ENCODE data around the gene KDM2A.
A peak's percentile ranks its signal among the peaks of the same experiment; 100 is the strongest.

Gene KDM2A

GRCh38 chr11:67285541-67286498, 166.8 kb downstream of the KDM2A start:
- DNase-seq (ENCODE audit: low read depth in 2 of 2) = no peak

GRCh38 chr11:67286621-67287333, 167.7 kb downstream of the KDM2A start:
- DNase-seq (ENCODE audit: low read depth in 2 of 2) = no peak

- no peak for DNase-seq (ENCODE audit: low read depth in 2 of 2)
Measured at GRCh38 chr11:67287355-67288197, 168.5 kb downstream of the KDM2A start.

- no peak for DNase-seq (ENCODE audit: low read depth in 2 of 2)
Measured at GRCh38 chr11:67288198-67288451, 169.1 kb downstream of the KDM2A start.

- peak; percentile 67 to 81 for DNase-seq (ENCODE audit: low read depth in 2 of 2)
Measured at GRCh38 chr11:67288452-67289225, 169.6 kb downstream of the KDM2A start.

GRCh38 chr11:67289226-67289650, 170.2 kb downstream of the KDM2A start, which contains the start of gene ANKRD13D:
ANKRD13D (plus strand) TSS chr11:67289303; CDS start chr11:67289461, 158 bp downstream.
- DNase-seq (ENCODE audit: low read depth in 2 of 2) = no peak

GRCh38 chr11:67289651-67290479, 170.8 kb downstream of the KDM2A start:
- DNase-seq (ENCODE audit: low read depth in 2 of 2) = no peak

GRCh38 chr11:67290801-67291200, 171.7 kb downstream of the KDM2A start:
- no peak for DNase-seq (ENCODE audit: low read depth in 2 of 2)

- DNase-seq (ENCODE audit: low read depth in 2 of 2) = no peak
Measured at GRCh38 chr11:67291481-67292381, 172.7 kb downstream of the KDM2A start.

GRCh38 chr11:67292671-67293070, 173.6 kb downstream of the KDM2A start:
- no peak for DNase-seq (ENCODE audit: low read depth in 2 of 2)

GRCh38 chr11:67293090-67293489, 174.0 kb downstream of the KDM2A start:
- no peak for DNase-seq (ENCODE audit: low read depth in 2 of 2)

GRCh38 chr11:67295846-67296245, 176.8 kb downstream of the KDM2A start:
- DNase-seq (ENCODE audit: low read depth in 2 of 2) = no peak

GRCh38 chr11:67298786-67299185, 179.7 kb downstream of the KDM2A start:
- no peak for DNase-seq (ENCODE audit: low read depth in 2 of 2)

GRCh38 chr11:67299471-67300191, 180.6 kb downstream of the KDM2A start:
- no peak for DNase-seq (ENCODE audit: low read depth in 2 of 2)

- no peak for DNase-seq (ENCODE audit: low read depth in 2 of 2)
Measured at GRCh38 chr11:67300256-67300755, 181.2 kb downstream of the KDM2A start.

- DNase-seq (ENCODE audit: low read depth in 2 of 2) = no peak
Measured at GRCh38 chr11:67300756-67301312, 181.8 kb downstream of the KDM2A start.

GRCh38 chr11:67301313-67301921, 182.4 kb downstream of the KDM2A start:
- no peak for DNase-seq (ENCODE audit: low read depth in 2 of 2)

All from stimulated activated CD8-positive, alpha-beta memory T cell treated with anti-CD3 and anti-CD28 coated beads, Interleukin-15, amount 100 ng/mL, for 4 hours (primary cell).